ENCODE results near the gene SUGCT. TPM values are rescaled to one million over a fixed set of nuclear protein-coding genes. Genes with fewer than 3 reads are reported as not detected.
"Not testable (repeated sequence)": the region's sequence is repeated elsewhere in the genome, so short reads cannot be mapped to it uniquely, and the experiment has no call there.

Gene SUGCT
- total RNA-seq, 1 donor from 2014 or later: 9.8 TPM

DNA sequence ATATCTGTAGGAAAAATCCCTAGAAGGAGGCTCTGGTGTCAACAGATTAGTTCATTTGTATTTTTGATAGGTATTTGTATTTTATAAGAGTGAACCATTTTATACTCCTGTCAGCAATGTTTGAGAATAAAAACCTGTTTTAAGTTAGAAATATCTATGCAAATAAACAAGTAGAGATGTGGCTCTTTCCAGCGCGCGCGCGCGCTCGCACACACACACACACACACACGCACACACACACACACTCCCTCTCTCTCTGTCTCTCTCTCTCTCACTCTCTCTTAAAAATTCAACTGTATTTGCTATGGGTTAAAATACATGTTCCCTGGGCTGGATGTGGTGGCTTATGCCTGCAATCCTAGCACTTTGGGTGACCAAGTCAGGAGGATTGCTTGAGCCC, 113.9 kb downstream of the SUGCT start:
- H3K27me3 Mint-ChIP-seq (ENCODE audit: low read depth): no peaks in the 10 kb centered on the region
- H3K36me3 Mint-ChIP-seq: no peaks in the 10 kb centered on the region
- TF ChIP-seq, protein P1, sequence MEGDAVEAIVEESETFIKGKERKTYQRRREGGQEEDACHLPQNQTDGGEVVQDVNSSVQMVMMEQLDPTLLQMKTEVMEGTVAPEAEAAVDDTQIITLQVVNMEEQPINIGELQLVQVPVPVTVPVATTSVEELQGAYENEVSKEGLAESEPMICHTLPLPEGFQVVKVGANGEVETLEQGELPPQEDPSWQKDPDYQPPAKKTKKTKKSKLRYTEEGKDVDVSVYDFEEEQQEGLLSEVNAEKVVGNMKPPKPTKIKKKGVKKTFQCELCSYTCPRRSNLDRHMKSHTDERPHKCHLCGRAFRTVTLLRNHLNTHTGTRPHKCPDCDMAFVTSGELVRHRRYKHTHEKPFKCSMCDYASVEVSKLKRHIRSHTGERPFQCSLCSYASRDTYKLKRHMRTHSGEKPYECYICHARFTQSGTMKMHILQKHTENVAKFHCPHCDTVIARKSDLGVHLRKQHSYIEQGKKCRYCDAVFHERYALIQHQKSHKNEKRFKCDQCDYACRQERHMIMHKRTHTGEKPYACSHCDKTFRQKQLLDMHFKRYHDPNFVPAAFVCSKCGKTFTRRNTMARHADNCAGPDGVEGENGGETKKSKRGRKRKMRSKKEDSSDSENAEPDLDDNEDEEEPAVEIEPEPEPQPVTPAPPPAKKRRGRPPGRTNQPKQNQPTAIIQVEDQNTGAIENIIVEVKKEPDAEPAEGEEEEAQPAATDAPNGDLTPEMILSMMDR (IDR thresholded peaks at IDR 0.05; ENCODE audit: unreplicated experiment): no peak
- DNase-seq (ENCODE audit: low spot score in 2 of 2, unreplicated experiment in 2 of 2): no peak
- no peak overlapping the region for H3K27ac Mint-ChIP-seq
- no peak overlapping the region for H3K4me3 Mint-ChIP-seq
- peaks cover 3% of the 10 kb centered on the region for H3K4me1 Mint-ChIP-seq
- no peaks in the 10 kb centered on the region for H3K9me3 Mint-ChIP-seq

DNA sequence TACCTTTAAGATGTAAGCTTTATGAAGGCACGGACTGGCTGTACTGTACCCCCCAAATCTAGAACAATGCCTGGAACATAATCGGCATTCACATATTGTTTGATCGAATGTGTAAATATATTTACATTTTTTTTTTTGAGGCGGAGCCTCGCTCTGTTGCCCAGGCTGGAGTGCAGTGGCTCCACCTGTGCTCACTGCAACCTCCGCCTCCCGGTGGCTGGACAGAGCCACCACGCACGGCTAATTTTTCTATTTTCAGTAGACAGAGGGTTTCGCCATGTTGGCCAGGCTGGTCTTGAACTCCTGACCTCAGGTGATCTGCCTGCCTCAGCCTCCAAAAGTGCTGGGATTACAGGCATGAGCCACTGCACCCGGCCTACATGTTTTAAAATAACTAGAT, 118.6 kb downstream of the SUGCT start:
- DNase-seq (ENCODE audit: low spot score in 2 of 2, unreplicated experiment in 2 of 2); H3K36me3 Mint-ChIP-seq; H3K9me3 Mint-ChIP-seq; H3K27me3 Mint-ChIP-seq (ENCODE audit: low read depth); H3K4me3 Mint-ChIP-seq; H3K27ac Mint-ChIP-seq; H3K4me1 Mint-ChIP-seq: not testable (repeated sequence)

DNA sequence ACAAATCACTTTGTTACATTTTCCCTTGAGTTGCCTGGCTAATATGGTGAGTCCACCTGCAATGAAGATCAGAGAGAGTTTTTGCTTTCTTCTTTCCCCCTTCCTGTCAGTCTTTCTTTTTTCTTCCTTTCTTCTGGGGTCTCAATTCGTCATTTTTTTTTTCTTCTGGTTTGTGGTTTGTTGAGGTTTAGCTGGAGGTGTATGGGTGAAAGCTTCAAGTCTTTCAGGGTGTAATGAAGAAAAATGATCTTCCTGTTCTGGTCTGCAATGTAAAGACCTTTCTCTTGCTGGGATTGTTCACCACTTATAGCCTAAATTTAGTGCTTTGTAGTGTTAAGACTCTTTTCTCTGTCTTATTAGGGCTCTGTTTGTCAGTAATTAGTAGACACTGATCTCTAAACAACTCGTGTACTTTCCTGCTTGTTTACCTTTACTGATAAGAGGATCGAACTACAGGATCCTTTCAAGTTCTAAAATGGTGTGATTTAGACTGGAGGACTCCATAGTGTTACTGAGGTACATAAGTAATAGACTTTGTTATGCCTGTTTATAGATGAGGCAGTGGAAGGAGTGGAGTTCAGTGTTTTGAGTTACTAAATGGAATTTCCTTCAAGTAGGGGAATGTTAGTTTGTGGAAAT, 129.1 kb downstream of the SUGCT start:
- H3K36me3 Mint-ChIP-seq: no peaks in the 10 kb centered on the region
- no peaks in the 10 kb centered on the region for H3K27me3 Mint-ChIP-seq (ENCODE audit: low read depth)
- H3K27ac Mint-ChIP-seq: no peak overlapping the region
- TF ChIP-seq, protein P1 (IDR thresholded peaks at IDR 0.05; ENCODE audit: unreplicated experiment): no peak
- no peak overlapping the region for H3K4me3 Mint-ChIP-seq
- H3K4me1 Mint-ChIP-seq: peaks cover 14% of the 10 kb centered on the region
- DNase-seq (ENCODE audit: low spot score in 2 of 2, unreplicated experiment in 2 of 2): no peak
- H3K9me3 Mint-ChIP-seq: no peaks in the 10 kb centered on the region

DNA sequence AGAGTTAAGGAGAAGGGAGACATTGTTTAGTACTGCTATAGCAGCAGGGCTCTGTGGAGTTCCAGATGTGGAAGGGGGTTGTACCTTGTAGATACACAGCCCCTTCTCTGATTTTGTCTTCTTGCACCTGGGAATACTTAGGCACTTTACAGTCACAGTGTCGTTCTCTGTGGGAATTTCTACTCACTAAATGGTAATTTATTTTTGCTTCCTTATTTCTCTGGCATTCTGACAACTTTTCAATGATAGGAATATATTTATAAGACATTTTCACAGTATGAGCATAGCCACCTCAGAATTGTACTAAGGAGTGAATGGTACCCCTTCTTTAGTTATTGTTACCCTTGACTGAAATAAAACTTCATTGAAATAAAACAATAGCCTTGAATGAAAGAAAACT, 132.8 kb downstream of the SUGCT start:
- H3K36me3 Mint-ChIP-seq: no peaks in the 10 kb centered on the region
- no peak overlapping the region for H3K4me3 Mint-ChIP-seq
- H3K4me1 Mint-ChIP-seq: peaks cover 14% of the 10 kb centered on the region
- no peak overlapping the region for H3K27ac Mint-ChIP-seq
- H3K9me3 Mint-ChIP-seq: no peaks in the 10 kb centered on the region
- TF ChIP-seq, protein P1 (IDR thresholded peaks at IDR 0.05; ENCODE audit: unreplicated experiment): no peak
- peaks cover 1% of the 10 kb centered on the region for H3K27me3 Mint-ChIP-seq (ENCODE audit: low read depth)
- no peak for DNase-seq (ENCODE audit: low spot score in 2 of 2, unreplicated experiment in 2 of 2)

DNA sequence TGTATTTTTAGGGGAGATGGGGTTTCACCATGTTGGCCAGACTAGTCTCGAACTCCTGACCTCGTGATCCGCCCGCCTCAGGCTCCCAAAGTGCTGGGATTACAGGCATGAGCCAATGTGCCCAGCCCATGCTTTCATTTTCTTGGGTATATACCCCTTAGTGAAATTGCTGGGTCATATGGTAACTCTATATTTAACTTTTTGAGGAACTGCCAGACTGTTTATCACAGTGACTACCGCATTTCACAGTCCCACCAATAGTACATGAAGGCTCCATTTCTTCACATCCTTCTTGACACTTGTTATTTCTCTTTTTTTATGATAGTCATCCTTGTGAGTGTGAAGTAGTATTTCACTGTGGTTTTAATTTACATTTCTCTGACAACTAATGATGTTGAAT, 134.0 kb downstream of the SUGCT start:
- not testable (repeated sequence) for H3K4me3 Mint-ChIP-seq; DNase-seq (ENCODE audit: low spot score in 2 of 2, unreplicated experiment in 2 of 2); H3K9me3 Mint-ChIP-seq; H3K27ac Mint-ChIP-seq; H3K36me3 Mint-ChIP-seq; H3K27me3 Mint-ChIP-seq (ENCODE audit: low read depth)
- H3K4me1 Mint-ChIP-seq: peaks cover 11% of the 10 kb centered on the region

DNA sequence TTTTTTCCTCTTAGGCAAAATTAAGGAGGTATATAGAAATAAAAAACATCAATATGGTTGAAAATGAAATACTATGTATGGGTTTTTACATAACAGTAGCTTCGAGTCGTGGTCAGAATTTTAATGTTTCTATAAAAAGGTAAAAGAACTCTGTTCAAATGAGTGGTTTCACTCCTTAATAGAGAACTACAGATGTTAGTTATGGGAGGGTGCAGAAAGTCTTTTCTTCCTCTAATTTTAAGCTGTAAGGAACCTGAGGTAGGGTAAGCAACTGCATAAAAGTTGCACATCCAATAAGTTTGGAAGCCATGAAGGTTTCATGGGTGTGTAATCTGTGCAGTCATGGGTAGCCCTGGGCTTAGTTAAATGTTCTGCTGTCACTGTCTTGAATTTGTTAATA, 141.3 kb downstream of the SUGCT start:
- H3K27ac Mint-ChIP-seq: no peak overlapping the region
- H3K36me3 Mint-ChIP-seq: peaks cover under 1% of the 10 kb centered on the region
- no peaks in the 10 kb centered on the region for H3K4me1 Mint-ChIP-seq
- no peak overlapping the region for H3K4me3 Mint-ChIP-seq
- H3K9me3 Mint-ChIP-seq: peaks cover 9% of the 10 kb centered on the region
- TF ChIP-seq, protein P1 (IDR thresholded peaks at IDR 0.05; ENCODE audit: unreplicated experiment): no peak
- no peak for DNase-seq (ENCODE audit: low spot score in 2 of 2, unreplicated experiment in 2 of 2)
- no peaks in the 10 kb centered on the region for H3K27me3 Mint-ChIP-seq (ENCODE audit: low read depth)

DNA sequence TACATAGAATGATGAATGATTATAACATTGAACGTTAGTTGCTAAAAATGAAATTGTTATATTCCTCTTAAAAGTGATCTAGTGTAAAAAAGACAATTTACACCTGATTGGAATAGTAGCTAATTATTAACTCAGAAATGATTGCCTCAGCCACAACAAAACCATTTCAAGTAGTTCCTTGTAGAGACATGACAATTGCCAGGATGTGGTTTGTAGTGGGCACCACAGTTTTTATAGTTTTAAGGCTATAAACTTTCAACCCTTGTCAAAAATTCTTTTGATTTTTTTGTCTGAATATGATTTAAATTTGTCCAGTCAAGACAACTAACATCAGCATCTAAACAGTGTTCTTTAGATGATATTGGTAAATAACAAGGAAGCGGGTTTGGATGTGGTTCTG, 145.2 kb downstream of the SUGCT start:
- Mint-ChIP-seq H3K4me1 (no peaks in the 10 kb centered on the region), H3K36me3 (peaks cover 1% of the 10 kb centered on the region), H3K27me3 (ENCODE audit: low read depth) (no peaks in the 10 kb centered on the region), H3K4me3 (no peak overlapping the region), H3K27ac (no peak overlapping the region), H3K9me3 (peaks cover 13% of the 10 kb centered on the region)
- DNase-seq (ENCODE audit: low spot score in 2 of 2, unreplicated experiment in 2 of 2): no peak
- TF ChIP-seq, protein P1 (IDR thresholded peaks at IDR 0.05; ENCODE audit: unreplicated experiment): no peak

Data from mesothelial cell of epicardium (in vitro differentiated cells).